ENCODE data around the gene RGPD5.
"Not testable (repeated sequence)": the region's sequence is repeated elsewhere in the genome, so short reads cannot be mapped to it uniquely, and the experiment has no call there.

The RGPD5 gene

GRCh38 chr2:109894141-109894540 is 100.0 kb downstream of the RGPD5 start:
- DNase-seq = not testable (repeated sequence)

GRCh38 chr2:109895090-109895869 is 101.2 kb downstream of the RGPD5 start:
- DNase-seq = not testable (repeated sequence)

- not testable (repeated sequence) for DNase-seq
These were observed 102.1 kb downstream of the RGPD5 start for GRCh38 chr2:109896212-109896611.

GRCh38 chr2:109897769-109898461 is 103.8 kb downstream of the RGPD5 start:
- not testable (repeated sequence) for DNase-seq

- not testable (repeated sequence) for DNase-seq
These were observed 104.6 kb downstream of the RGPD5 start, which contains the start of gene LIMS3 for GRCh38 chr2:109898462-109899336. Gene LIMS3 (plus strand): TSS chr2:109898688. CDS start chr2:109898729, 41 bp downstream.

GRCh38 chr2:109905796-109906195 is 111.7 kb downstream of the RGPD5 start:
- DNase-seq = not testable (repeated sequence)
